ENCODE measurements around the gene LMNTD2. TPM values are rescaled to one million over a fixed set of nuclear protein-coding genes. Genes with fewer than 3 reads are reported as not detected.

Gene LMNTD2
- total and polyA plus RNA-seq, 2 of the 13 experiments (the other 11 are each of a cell fraction or from before 2014, with no cell fraction given), result 1.1 to 3.1 TPM

- peak; percentile 82; the same call in 1 of the 2 replicates for TF ChIP-seq HDAC1 (CRISPR knock-in tag; IDR thresholded peaks at IDR 0.05)
- TF ChIP-seq ZNF572 (CRISPR knock-in tag; IDR thresholded peaks at IDR 0.05), result no peak
- TF ChIP-seq ZMYM4 (CRISPR knock-in tag; IDR thresholded peaks at IDR 0.05), result peak; percentile 44; the same call in 1 of the 2 replicates
- no peak for TF ChIP-seq KLF13 (CRISPR knock-in tag; IDR thresholded peaks at IDR 0.05)
- TF ChIP-seq THAP7 (CRISPR knock-in tag; IDR thresholded peaks at IDR 0.05), result no peak
- TF ChIP-seq ZBTB10 (CRISPR knock-in tag; IDR thresholded peaks at IDR 0.05; ENCODE audit: borderline replicate concordance), result no peak
- no peak for TF ChIP-seq NR2F6 (IDR thresholded peaks at IDR 0.05)
- no peak for TF ChIP-seq NR2F6 (CRISPR knock-in tag; IDR thresholded peaks at IDR 0.05)
- TF ChIP-seq ZNF75D (CRISPR knock-in tag; IDR thresholded peaks at IDR 0.05; ENCODE audit: borderline replicate concordance), result no peak
- no peak for TF ChIP-seq ZNF343 (CRISPR knock-in tag; IDR thresholded peaks at IDR 0.05)
- TF ChIP-seq ZNF513 (CRISPR knock-in tag; conservative IDR thresholded peaks at IDR 0.05), result no peak
- no peak for TF ChIP-seq SNRNP70 (IDR thresholded peaks at IDR 0.05; ENCODE audit: low read depth, low read length)
- no peak for TF ChIP-seq NFE2L2 (IDR thresholded peaks at IDR 0.05; ENCODE audit: low read length)
- TF ChIP-seq ZFP37 (CRISPR knock-in tag; IDR thresholded peaks at IDR 0.05; ENCODE audit: borderline replicate concordance), result no peak
- TF ChIP-seq ZIK1 (CRISPR knock-in tag; IDR thresholded peaks at IDR 0.05; ENCODE audit: borderline replicate concordance, low read depth), result 0 out of 2 replicates have a peak, but pooled peaks have one; percentile 16
- no peak for TF ChIP-seq TBL1XR1 (IDR thresholded peaks at IDR 0.05; ENCODE audit: borderline replicate concordance, low read length, partially characterized antibody)
- no peak for TF ChIP-seq MAFK (conservative IDR thresholded peaks at IDR 0.05 in 1 of 2, IDR thresholded peaks at IDR 0.05 in 1 of 2; ENCODE audit: low read length in 2 of 2)
- no peak; the same call in 1 of the 2 replicates for TF ChIP-seq GFI1 (CRISPR knock-in tag; IDR thresholded peaks at IDR 0.05; ENCODE audit: borderline replicate concordance)
- no peak for TF ChIP-seq CHD2 (IDR thresholded peaks at IDR 0.05; ENCODE audit: low read depth, low read length)
- TF ChIP-seq HCFC1 (IDR thresholded peaks at IDR 0.05; ENCODE audit: low read depth, low read length), result no peak
- no peak for TF ChIP-seq SETDB1 (CRISPR knock-in tag; IDR thresholded peaks at IDR 0.05; ENCODE audit: borderline replicate concordance)
- no peak for TF ChIP-seq TAF15 (IDR thresholded peaks at IDR 0.05; ENCODE audit: low read depth, low read length, poor library complexity, severe bottlenecking)
- no peak for TF ChIP-seq ZNF138 (CRISPR knock-in tag; IDR thresholded peaks at IDR 0.05; ENCODE audit: low read depth)
- TF ChIP-seq ZNF614 (CRISPR knock-in tag; IDR thresholded peaks at IDR 0.05; ENCODE audit: borderline replicate concordance), result peak; percentile 35; the same call in 1 of the 2 replicates
- no peak for TF ChIP-seq ZNF160 (CRISPR knock-in tag; IDR thresholded peaks at IDR 0.05)
- TF ChIP-seq ZSCAN29 (CRISPR knock-in tag; conservative IDR thresholded peaks at IDR 0.05), result no peak
- TF ChIP-seq YY1 (IDR thresholded peaks at IDR 0.05; ENCODE audit: insufficient read depth, insufficient replicate concordance, low read depth, low read length), result peak; percentile 11
Observed at GRCh38 chr11:506995-507726, 53.4 kb downstream of the LMNTD2 start, which contains the start of gene RNH1 (continued).

All from HepG2 (cell line).